Measurements from ENCODE around the gene SNX25.
A peak's percentile ranks its signal among the peaks of the same experiment; 100 is the strongest.

SNX25 gene

DNA sequence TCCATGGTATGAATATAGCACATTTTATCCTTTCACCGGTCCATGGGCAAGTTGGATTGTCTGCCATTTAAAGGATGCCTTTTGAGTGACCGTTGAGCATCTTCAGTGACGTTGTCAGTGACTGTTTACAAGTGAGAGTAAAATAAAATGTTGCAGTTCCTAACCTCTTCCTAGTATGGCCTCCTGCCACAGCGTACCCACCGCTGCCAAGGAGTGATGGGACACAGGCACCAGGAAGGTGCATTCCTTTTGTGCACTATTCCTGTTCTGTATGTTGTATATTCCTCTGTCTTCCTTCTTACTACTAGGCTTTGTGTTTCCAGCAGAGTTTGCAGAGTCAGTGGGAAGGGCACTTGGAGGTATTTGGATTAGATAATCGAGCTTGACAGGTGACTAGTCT, 61.5 kb downstream of the SNX25 start:
- no peak for DNase-seq

DNA sequence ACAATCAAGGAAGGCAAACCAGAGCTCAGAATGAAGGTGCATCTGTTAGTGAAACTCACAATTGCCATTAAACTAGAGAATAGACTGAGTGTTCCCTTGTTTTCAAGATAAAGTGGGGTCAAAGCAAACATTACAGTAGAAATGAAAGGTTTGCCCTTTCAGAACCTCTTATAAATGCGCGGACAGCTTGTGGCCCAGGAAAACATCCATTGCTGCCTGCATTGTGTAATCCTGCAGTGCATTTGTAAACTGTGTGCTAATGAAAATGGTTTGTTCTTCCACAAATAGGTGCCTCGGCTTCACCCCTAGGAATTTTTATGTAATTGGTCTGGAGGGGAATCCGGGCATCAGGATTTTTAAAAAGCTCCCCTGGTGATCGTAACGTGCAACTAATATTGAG, 62.8 kb downstream of the SNX25 start:
- no peak for DNase-seq

DNA sequence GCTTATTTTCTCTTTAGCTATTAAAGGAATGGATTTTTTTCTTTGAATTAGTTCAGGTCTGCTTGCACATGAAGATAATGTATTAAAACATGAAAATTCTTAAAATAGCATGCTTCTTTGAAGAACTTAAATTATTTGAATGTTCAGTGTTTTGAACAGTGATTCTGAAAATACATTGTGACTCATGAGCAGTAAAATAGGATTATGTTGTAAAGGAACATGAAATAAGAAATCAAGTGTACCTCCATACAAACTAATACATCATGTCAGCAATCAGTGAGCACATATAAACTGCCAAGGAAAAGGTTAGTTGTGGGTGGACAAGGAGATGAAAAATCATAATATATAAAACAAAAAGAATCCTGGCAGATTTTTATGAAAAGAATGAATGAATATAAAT, 66.1 kb downstream of the SNX25 start:
- no peak for DNase-seq

DNA sequence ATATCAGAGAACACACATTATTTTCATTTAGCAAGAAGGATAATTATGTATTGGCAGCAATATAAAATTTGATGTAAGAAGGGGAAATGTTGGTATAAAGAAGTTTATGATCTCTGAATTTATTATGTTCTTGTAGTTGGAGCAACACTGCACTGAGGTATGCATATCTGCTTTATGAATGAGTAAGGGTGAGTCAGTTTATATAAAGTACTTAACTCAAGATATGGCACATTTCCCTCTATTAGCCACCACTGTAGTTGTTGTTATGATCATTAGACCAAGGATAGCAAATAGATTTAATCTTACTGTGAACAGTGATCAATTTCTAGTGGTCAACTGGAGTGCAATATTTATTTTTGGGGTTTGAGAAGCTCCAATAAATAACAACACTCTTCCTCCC, 66.6 kb downstream of the SNX25 start:
- DNase-seq: no peak

DNA sequence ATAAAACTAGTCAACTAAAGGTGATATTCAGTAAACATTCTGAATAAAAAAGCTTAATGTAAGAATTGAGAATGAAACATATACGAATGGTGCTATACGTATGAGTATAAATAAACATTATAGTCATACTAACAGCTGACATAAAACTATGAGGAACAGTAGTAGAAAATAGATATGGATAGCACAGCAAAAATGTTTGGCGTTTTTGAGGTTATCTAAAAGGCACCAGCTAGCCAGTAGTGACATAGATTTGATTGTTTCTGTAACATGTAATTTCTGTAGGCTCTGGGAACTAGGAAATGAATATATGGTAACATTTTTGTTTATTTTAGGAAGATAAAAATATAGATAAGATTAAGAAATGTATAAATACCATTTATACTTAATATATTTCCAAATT, 69.3 kb downstream of the SNX25 start:
- no peak for DNase-seq

DNA sequence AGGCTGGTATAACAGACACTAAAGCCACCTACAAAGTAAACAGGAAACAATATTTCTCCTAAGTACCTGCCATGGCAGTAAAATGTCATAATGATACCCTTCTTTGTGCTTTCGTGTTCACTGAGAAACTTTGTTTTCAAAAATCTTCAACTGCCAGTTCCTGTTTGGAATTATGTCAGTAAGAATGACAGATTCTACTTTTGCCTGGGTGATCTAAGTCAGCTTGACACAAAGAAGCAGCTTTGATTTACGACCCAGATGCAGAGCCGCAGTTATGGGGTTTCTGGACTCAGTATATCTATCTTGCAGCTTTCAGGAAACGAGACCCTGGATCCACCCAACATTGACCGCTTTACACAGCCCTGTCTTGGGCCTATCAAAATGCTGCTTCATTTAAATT, 71.2 kb downstream of the SNX25 start:
- DNase-seq: no peak

DNA sequence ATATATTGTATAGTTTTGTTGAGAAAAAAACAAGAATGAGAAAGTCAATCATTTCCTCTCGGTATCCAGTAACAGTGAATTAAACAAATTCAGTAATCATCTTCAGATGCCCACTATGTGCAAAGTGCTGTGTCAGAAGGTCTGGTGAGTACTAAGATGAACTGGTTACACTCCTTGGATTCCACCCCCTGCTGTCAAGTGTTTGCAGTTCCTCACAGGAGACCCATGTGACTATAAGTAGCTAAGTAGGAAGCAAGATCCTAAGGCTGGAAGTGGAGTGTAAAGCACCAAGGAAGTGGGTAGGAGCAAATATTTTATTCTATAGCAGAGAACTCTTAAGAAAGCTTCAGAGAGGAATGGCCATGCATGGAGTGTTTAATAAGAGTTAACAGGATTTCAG, 73.6 kb downstream of the SNX25 start:
- DNase-seq: no peak

DNA sequence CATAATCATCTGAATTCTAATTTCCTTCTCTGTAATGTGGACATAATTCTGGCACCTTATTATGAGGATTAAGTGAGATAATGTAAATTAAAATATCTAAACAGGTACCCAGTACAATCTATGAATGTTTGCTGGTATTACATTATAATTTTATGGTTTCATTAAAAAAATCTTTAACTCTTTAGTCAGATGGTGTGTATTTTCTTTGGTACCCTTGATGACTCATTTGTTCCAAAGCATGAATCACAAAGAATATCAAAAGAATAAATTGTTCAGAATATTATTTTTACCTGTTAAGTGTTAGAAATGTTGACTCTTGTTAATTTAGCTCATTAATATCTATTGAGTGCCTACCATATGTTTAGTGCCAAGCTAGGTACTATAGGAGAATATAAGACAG, 74.3 kb downstream of the SNX25 start:
- no peak for DNase-seq

DNA sequence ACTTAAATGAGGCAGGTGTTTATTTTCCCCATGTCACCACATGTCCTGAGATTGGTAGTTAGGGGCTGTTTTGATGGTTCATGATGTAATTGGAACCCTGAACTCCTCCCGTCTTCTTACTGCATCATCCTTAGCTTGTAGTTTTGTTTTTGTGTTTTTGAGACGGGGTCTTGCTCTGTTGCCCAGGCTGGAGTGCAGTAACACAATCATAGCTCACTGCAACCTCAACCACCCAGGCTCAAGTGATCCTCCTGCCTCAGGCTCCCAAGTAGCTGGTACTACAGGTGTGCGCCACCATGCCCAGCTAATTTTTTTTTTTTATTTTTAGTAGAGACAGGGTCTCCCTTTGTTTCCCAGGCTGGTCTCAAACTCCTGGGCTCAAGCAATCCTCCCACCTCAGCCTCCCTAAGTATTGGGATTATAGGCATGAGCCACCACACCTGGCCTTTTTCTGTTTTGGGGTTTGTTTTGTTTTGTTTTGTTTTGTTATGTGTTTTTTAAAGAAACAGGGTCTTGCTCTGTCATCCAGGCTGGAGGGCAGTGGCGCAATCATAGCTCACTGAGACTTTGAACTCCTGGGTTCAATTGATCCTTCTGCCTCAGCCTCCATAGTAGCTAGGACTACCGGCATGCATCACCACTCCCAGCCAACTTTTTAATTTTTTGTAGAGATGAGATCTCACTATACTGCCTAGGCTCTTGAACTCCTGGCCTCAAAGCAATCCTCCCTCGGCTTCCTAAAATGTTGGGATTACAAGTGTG, 76.4 kb downstream of the SNX25 start:
- DNase-seq: no peak

DNA sequence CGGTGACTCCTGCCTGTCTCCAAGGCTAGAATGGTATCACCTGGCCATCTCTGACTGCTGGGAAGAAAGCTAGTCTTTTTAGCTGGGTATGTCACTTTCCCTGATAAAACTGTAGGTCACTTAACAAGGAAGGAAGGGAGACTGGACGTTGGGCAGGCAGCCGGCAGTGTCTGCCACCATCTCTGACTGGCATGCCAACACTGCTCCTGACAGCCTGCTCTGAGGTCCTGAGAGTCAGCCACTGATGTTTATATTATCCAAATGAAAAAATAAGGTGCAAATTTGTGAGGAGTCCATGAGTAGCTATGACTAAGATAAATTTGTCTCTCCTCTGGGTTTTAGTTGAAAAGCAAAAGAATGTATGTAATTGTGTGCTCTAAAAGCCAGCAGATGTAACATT, 77.2 kb downstream of the SNX25 start:
- DNase-seq: no peak

DNA sequence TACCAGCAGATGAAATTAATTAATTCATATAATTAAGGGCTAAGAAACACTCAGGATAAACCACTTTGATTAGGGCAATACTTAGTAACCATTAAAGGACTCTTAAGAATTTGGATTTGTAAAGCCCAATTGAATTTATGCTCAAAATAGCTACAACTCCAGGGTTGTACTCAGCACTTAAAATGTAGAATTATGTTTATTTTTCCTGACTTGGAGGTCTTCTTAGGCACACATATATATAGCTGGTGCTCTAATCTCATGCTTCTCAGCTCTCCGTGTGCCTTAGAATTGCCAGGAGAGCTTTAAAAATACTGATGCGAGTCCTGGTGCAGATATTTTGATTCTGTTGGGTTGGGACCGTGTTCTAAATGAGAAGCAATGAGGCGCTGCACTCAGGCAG, 77.6 kb downstream of the SNX25 start:
- DNase-seq: no peak

DNA sequence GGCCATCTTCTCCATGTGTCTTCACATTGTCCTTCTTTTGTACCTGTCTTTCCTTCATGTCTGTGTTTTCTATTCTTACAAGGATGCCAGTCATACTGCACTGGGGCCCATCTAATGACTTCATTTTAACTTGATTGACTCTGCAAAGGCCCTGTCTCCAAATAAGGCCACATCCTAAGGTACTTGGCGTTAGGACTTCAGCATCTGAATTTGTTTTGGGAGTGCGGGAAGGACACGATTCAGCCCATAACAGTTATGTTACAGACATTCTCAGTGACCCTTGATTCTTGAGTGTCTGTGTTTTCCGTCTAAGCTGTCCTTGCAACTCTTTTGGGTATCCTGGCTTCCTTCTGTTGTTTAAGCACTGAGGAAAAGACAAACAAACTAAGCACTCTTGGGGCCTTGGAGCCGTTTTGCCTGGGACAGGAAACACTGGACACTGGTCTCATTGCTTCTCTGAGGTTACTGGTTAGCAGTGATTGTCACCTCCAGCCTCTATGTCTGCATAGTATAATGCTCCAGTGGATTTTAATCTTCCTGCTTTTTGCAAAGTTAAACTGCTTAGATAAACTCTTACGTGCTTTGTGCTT, 80.7 kb downstream of the SNX25 start:
- DNase-seq: no peak

DNA sequence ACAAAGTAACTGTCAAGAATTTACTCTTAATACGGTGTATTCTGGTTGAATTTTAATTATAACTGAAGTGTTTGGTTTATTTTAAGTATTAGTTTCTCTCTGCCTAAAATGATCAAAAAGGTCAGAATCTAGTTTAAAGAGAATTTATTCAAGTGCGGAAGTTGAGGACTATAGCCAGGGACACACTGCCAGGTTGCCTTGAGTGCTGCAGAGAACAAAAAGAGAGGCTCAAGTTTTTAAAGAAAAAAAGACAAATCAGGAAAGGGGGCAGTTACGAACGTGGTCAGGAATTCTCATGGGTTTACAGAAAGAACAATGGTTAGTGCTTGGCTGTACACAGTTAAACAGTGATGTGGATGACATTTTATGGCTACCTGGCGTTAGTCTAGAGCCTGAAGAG, 81.3 kb downstream of the SNX25 start:
- no peak for DNase-seq

DNA sequence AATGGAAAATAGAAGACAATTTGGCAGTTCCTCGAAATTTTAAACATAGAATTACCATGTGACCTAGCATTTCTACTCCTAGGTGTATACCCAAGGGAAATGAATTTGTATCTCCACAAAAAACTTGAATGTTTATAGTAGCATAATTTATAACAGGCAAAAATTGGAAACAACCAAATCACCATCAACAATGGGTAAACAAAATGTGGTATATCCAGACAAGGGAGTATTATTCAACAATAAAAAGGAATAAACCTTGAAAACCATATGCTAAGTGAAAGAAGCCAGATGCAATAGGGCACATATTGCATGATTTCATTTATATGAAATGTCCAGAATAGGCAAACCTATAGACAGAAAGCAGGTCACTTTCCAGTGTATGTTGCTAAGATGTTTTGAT, 83.8 kb downstream of the SNX25 start:
- no peak for DNase-seq

DNA sequence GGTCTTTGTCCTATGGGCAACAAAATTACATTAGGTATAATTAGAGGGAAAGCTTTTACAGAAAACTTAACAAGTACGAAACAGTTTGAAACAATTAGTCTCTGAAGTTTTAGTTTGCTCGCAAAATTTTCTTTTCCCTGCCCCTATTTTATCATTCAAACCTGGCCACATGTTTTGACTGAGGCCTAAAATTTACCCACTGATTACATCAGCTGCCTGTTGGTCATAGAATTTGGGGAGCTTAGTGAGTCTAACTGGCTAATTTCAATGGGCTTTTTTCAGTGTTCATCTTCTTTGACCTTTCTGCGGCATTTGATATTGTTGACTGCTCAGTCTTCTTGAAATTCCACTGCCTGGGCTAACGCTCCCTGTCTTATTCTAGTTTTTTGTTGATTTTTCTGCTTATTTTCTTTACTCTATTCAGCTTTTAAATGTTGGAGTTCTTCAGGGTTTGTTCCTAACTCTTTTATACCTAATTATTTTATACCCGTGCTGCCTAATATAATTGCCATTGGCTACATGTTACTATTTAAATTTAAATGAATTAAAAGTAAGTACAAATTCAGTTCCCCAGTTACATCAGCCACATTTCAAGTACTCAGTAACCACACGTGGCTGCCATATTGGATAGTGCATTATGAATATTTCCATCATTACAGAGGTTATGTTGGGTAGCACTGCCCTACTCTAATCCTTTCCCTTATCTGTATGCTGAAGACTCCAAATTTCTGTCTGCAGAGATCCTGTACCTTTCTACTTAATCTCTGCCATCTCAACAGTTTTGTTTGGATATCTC, 87.5 kb downstream of the SNX25 start:
- DNase-seq: no peak

DNA sequence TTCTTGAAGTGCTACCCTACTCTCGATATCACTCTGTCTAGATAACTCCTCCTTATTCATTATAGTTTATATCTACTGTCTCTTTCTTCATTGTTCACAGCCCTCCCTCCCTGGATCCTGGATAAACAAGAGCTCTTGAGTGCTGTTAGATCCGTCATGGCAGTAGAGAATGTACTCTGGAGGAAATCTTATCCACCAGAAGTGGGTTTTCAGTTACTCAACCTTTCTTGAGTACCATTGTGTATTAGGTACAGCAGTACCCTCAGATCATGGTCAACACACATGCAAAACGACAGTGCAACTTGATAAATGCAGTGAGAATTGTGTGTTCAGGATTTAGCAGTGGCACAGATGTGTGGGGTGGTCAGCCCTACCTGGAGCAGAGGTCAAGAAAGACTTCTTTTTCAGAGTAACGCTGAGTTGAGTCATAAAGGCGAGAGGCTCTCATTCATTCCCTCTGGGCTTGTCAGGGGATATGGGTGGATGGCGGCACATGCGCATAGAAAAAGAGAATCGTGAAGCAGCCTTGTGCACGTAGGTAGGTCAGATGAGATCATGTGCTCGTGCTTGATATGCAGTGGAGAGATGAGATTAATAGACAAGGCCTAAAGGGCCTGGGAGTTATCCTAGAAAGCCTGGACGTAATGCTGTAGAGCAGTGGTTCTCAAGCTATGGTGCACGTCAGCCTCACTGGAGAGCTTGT, 89.5 kb downstream of the SNX25 start:
- DNase-seq: no peak

DNA sequence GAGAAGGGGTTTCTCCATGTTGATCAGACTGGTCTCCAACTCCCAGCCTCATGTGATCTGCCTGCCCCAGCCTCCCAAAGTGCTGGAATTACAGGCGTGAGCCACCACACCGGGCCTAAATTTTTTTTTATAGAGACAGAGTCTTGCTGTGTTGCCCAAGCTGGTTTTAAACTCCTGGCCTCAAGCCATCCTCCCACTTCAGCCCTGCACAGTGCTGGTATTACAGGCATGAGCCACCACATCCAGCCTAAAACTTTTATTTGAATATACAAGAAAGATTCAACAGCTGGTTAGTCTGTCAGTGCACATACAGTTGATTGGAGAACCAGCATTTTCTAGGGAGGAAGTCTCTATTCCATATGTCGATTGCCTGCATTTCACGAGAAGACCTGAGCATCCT, 95.1 kb downstream of the SNX25 start:
- no peak for DNase-seq

DNA sequence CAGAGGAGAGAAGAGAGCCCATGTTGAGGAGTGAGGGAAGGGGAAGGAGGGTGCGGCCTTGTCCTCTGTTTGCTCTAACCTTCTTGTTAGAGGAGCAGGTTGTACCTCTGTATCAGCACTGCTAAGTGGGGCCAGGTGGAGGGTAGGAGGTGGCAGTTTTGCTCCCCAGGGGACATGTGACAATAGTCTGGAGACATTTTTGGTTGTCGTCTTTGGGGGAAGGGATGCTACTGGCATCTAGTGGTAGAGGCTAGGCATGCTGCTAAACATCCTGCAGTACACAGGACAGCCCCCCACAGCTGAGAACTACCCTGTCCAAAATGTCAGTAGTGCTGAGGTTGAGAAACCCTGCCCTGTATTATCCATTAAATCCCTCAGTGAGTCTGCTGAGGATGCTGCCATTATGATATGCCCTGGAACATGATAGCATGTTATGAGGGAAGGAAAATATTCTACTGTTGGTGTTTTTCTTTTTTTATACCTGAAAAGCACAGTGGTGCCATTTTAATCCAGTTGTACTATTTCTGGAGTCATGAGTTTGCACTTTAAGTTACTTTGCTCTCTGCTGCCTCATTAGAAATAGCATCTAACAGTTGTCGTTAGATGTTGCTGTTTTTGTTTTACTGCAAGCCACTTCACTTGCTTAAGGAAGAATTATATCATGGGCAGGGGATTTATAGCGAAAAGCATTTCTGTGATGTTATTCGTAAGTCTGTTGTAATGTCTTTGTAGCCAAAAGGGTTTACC, 95.7 kb downstream of the SNX25 start:
- DNase-seq: no peak

DNA sequence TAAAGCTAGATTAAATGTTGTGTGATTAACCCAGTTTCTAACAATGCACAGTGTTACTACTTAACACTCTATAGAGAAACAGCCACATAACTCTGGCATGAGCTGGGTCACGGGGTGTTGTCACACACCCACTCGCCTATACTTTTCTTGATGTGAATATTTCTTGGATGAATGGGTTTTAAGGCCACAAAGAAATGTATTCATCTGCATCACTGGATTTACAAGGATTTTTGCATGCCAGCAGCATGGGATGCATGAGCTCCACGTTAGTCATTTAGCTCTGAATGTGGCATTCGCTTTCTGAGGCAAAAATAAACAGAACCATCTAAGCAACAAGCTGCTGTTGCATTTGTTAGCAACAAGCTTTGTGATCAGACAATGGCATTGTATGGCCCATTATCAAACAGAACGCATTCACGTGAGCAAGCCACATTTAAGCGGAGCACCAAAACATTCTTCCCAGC, 96.6 kb downstream of the SNX25 start:
- DNase-seq: peak; percentile 1

DNA sequence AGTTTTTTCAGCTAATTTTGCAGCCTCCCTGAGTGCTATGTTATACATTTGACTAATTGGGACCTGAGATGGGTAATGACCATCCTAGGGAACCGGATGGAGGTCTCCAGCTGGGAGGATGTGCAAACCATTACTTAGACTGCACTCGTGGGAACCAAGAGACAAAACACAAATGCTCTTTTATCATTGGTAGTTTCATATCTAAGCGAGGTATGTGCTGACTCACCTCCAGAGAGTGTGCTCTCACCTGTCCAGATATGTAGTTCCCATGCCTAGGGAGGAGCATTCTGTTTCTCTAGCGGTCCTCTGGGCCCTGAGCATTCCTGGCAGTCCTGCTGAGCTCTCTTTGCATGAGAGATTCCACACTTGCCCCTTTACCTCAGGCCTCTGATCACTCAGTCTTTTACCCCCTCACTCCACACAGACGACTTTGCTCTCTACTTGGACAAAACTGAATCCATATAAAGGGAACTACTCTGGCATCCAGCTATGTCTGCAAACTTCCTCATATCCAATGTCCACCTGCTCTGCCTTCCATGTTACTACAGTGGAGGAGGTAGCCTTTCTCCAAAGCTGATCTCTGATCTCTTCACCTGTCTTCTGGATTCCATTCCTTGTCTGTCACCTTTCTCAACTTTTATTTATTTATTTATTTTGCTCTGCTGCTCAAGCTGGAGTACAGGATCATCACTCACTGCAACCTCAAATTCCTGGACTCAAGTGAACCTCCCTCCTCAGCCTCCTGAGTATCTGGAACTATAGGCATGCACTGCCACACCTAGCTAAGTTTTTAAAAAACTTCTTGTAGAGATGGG, 97.9 kb downstream of the SNX25 start:
- DNase-seq: no peak

DNA sequence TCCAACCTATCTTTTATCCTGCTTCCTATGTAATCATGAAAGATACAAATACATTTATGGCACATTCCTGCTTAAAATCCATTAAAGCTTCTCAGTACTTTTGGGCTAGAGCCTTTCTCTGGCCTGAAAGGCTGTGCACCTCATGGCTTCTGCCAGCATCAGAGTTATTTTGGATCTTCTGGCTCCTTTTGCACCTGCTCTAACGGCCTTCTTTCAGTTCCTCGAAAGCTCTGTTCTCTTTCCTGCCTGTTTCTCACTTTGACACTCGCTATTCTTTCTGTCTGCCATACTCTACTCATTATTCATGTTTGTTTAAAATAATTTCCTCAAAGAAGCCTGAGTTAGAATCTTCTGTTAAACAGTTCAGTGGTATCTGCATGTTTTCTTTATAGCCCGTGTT, 100.4 kb downstream of the SNX25 start:
- DNase-seq: no peak

All from GOT3 (cell line).